Inflammatory macrophage treated with lipopolysaccharide for 1 hour (primary cell): Measurements from ENCODE around the gene MYO1H.

Source experiments
- DNase-seq, 2 donors: peaks; one replicate each; pipeline ENCODE4 v3.0.0-alpha.2; 2020 to 2022

Gene MYO1H

DNA sequence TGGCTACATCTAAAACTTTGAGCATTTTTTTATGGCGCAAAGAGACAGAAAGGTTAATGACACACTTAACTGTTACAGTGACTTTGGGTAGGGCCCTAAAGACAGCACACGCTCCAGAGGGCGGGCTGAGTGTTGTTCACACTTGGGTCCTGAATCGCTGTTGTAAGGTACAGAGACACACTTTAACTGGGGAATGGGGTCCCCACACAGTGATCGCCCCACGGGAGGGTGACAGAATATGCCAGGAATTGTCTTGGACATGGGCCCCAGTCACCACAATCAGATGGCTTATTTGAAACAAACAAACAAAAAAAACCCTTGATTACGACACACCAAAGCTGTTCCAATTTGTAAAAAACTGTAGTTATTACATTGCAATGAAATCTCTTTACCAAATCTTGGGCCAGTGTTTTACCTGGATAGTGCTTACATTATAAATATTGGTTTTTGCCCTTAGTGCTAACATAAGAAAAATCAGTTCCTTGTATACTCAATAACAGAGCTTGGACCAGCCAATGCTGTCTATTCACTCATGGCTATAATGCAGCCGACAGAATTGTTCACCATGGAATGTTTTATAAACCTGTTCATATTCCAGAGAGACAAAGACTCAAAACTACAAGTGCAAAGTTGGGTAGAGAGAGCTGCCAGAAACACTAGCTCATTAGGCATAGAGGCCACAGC is 101.1 kb downstream of the MYO1H start:
- no peak for DNase-seq

DNA sequence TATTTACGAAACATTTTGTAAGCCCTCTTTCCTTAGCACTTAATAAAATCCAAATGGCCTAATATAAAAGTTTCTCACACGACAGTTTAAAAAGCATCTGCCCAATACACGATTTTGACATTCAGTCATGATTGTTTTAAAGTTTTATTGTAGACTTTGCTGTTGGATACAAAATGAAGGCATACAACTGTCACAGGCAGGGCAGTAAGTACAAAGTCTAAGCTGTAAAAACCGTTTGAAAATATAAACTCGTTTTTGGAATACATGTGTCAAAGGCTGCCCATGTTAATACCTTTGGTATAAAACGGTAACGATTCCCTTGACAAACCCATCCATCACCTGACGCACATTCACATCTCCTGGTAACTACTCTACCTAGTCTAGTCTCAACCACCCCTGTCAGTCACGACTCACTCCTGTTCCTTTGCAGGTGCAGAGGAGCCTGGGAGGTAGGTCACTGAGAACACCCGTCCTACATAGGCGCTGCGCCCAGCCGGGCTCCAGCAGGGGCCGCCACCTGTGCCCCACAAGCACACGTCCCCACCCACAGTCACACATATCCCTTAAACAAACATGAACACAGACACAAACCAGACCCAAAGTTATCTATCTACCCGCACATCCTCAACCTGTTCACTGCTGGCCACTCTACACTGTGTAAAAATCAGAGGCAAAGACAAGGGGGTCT is 102.3 kb downstream of the MYO1H start:
- DNase-seq, result no peak

DNA sequence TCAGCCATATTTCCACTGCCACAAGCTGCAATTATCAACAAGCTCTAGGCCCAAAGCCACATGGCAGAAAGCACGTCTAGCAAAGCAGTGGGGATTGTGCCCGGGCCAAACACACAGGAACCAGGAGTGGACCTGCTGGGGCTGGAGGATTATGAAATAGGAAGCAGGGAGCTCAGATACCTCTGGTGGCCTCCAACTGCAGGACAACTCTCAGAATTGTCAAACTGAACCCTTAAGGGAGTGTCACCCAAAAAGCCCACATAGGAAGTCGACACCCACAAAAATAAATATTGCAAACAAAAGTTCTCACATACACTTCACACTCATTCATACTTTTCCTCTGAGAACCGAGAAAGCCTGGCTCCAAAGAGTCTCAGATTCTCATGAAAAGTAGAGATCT is 103.3 kb downstream of the MYO1H start:
- no peak for DNase-seq

DNA sequence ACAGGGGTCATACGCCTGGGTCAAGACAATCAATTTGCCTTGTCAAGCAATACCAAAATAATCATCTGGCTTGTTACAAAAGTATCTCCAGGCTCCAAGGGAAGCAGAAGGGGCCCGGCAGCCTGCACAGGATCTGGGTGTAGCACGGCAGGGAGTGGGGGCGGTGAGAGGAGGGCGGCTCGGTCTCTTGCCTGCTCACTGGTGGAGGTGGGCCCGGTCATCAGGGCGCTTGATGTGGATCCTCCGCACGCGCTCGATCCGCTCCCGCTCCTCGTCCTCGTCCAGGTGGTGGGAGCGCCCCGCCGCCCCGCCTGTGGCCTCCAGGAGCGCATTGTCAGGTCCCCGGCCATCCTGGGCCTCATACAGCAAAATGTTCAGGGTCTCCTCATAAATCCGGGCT is 103.7 kb downstream of the MYO1H start:
- DNase-seq, result no peak

DNA sequence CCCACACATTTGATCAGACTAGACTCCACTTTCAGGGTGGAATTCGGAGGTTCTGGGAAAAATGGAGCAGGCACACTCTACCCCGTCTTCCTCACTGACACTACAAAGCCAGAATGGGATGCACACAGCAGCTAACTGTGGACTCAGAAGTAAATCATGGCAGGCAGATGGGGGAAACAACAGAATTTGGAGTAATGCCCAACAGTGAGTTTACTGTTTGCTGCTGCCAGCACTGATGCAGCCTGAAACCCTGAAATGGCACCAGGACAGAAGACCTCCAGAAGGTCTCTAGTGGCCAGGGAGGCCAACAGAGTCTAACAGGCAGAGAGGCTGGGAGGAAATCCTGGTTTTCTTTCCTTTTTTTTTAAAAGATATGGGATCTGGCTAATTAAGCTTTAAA is 104.8 kb downstream of the MYO1H start:
- DNase-seq, result no peak

DNA sequence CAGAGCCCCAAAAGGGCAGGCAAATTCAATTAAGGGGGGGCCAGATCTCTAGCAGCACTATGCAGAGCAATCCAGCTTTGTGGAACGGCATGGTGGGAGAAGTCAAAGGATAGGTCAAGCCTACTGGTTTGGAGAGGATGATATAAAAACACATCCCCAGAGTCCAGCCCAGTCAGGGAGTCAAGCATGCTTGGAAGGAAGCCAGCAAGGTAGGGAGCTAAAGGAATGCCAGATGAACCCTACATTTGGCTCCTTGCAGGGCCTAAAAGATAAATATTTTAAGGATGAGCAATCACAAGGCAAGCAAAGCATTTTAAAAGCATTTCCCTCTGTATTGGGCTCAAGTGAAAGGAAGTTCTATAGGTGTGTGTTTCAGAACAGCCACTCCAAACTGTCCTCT is 108.0 kb downstream of the MYO1H start:
- DNase-seq, result no peak

DNA sequence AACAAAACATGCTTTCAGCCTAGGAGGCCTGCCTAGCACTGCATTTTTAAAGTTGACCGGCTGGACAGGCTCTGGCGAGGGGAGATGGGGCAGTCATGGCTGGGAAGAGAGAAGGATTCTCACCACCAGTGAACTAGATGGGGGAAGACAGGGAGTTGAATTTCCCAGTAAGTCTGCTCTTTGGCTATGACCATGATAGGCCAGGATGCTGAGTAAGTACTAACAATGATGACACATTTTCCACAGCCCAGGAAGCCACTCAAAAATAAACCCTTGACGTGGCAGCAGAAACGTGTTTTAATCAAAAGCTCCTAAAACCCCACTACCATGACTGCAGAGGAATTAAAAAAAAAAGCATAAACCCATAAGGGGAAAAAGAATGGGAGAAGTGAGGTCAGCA is 110.4 kb downstream of the MYO1H start:
- DNase-seq, result no peak

DNA sequence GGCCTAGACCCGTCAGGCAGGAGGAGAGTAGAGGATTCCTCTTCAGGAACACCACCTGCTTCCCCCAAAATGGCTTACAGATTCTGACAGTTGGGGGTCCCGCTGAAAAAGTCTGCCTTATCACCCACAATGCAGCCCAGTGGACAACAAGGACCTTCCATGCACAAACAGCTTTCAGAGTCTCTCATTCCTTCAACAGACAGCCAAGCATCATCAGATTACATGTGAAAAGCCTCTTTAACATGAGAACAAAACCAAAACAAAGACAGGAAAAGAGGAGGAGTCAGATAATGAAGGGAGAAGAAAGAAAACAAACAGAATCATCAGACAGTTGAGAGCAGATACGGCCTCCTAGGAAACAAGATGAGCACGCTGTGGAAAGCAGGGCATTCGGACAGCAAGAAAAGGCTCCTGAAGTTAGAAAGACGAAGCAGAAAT is 111.1 kb downstream of the MYO1H start:
- DNase-seq, result no peak

DNA sequence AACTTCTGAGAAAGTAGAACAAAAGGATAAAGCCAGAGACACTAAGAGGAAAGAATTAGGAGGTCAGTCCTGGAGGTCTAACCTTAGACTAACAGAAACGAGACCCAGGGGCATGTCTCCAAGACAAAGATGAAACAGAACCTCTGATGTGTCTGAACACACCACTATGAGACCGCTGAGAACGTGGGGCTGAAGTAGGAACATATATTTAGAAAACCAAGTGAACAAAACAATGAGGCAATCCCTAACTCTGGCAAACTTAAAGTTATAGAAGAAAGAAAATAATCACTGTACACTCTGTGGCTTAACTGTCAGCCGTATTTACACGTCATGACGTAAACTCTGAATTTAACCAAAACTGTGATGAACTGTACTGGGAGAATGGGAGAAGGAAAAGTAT is 111.5 kb downstream of the MYO1H start:
- DNase-seq, result no peak

DNA sequence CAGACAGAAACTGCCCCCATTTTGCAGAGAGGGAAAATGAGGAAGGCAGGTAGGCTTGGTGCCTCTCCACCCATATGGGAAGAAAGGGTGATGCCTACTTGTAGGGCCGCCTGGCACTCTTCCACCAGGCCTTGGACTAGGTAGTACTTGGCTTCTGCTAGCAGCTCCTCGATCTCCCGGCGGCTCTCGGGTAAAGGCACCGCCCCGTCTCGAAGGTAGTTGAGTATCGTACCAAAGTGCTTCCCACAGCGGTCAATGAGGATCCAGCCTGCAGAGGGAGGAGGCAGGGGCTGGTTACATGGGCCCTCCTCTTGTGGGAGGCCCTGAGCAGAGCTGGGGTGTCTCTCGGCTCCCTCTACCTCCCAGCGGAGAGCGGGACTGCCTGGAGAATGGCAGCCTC is 112.8 kb downstream of the MYO1H start:
- DNase-seq, result no peak

DNA sequence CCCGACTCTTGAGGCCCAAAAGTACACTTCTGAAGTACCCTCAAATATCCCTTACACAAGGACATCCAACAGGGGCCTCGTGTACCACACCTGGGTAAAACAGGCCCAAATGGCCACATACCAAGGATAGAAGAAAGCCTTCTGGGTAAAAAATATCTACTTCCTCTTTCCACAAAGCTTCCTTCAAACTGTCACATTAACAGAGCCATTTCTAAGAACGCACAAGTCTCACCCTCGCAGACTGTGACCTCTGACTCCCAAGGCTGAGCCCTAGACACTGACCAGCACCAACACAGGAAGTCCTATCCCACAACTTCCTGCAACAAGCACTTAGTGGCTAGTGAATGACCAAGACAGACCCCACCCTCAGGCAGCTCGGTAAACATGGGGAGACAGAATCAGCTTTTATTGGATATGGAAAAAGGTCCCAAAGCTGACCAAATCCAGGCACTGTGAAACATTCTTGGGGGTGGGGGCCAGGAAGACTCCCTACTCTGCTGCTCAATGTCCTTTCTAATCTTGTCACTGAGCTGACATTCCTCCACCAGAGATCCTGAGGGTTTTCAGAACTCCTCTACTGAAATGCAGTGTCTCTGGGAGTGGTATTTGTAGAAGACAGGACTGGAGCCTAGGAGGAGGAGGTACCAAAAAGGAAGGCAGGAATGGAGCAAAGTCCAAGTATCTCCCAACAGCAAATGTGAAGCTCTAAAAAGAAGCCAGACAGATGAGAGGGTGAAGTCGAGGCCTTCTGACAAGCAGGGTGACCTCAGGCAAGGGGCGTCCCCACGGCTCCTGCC is 113.5 kb downstream of the MYO1H start:
- peak; percentile 74 to 76 for DNase-seq

DNA sequence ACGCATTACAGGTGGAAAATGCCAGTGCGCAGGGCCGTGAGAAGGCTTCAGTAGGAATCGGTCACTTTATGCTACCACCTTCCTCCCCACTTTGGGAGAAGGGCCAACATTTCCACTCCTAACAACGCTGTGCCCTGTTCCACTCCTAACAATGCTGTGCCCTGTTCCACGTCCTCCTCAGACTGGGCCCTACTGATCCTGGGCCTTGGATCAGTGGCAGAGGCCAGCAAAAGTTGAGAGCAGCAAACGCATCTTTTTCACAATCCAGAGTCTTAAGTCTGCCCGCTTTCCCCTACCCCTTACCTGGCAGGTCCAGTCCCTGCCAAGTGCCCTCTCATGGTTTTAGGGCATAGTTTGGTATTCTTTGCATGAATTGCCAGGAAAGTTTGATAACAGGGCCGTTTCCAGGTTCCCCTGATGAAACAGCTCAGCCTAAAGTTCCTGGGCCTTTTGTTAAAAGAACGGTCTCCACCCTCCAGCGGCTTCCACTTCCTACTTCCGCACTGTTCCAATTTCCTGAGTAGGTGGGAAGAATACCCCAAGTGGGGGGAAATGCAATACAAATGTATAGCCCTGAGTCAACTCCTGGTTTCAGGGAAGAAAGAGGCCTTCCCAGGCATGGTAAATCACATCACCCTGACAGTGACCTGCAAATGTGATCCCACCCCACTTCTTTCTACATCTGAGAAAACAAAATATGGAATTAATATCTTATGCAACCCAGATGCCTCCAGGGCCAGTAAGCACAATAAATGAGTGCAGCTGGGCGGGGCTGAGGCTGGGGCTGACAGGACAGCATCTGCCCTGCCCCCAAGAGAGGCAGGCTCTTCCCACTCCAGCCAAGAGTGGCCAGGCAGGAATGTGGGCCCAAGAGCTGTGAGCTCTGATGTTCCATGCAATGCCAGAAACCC is 114.4 kb downstream of the MYO1H start:
- DNase-seq, result peak; percentile 8 to 24

DNA sequence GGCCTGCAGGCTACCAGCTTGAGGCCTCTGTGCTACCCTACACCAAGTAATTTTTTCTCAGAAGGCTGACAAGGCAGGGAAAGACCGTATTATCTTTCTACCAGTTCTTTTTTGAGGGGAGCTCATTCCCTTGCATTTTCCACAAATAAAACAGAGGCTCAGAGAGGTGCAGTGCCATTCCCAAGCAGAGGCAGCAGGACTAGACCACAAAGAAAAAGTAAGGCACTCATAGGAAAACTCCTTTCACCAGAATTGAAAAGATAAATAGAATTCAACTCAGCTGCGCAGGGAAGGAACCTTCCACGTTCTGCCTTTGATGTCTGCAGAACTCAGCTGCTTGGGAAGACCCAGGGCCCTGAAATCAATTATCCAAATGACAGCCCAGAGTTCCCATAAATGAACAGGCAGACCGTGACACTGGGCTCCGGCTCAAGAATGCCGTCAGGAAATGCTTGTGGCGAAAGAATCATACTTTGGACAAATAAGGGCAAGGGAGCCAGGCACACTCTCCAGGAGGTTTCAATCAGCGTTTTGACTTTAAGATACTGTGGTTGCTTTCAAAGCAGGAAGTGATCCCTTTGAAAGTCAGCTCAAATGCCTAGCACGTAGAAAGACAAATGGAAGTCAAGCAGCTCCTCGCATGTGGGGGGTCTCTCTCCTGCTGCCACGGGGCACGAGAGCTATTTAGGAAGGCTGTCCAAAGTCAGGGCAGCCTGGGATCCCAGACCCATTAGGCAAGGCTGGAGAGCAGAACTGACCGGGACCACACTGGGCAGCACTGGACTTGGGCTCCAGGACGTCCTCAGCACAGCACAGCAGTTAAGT is 115.4 kb downstream of the MYO1H start:
- peak in 1 of 2 donors; percentile 15 for DNase-seq

DNA sequence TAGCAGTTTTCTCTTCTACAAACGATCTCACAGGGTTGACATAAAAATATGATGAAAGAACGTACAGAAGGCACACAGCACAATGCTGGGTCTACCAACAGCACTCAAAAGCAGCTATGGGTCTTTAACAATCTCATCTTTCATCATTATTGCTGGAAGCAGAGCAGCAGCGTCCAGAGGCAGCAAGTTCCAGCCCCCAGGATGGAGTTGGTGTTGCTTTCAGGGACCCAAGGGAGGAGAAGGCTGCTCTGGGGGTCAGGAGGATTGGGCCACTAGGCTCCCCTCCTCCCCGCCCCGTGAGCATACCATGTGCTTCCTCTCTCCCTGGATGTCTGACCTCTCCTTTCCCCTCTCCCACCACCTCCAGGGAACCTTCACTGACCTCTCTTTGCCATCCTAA is 116.1 kb downstream of the MYO1H start:
- no peak for DNase-seq

DNA sequence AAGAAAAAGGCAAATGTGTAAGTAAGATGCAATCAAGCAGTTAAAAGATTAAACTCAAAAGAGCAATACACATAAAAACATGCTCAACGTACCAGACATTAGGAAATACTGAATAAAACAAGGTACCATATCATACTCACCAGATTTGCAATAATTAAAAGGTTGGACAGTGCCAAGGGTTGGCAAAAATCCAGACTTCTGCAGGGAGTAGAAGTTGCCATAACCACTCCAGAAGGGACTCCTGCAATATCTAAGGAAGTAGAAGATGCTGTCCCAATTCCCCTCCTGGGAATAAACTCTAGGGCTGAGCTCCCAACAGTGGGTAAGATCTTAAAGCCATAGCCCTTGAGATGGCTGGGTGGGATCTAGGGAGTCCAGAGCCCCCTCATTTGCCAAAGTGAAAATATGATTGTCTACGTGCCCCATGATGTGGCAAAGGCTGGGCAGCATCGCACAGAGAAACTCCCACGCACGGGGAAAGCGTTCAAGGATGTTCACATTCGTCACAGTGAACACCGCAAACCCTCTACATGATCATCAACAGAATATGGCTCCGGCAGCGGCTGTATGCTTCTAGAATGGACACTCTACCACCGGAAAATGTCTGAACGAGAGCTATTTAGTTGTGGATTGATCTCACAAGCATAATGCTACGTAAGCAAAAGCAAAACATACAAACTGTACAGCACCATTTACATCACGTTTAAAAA is 117.1 kb downstream of the MYO1H start:
- DNase-seq, result no peak

DNA sequence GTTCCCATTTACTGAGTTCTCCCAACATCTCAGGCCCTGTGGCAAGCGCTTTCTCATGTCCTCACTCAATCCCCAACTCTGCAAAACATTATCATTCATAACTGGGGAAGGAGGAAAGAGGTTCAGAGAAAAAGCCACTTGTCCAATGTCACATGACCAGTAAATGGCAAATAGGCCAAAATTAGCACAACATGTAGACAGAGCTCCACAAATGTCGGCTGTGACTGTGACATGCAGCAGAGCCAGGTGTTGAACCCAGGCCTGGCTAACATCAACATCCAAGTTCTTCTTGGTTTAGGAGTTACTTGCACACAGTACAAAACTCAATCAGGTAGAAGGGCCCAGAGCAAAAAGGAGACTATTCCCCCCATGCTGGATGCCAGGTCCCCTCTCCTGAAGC is 118.6 kb downstream of the MYO1H start:
- DNase-seq, result no peak

DNA sequence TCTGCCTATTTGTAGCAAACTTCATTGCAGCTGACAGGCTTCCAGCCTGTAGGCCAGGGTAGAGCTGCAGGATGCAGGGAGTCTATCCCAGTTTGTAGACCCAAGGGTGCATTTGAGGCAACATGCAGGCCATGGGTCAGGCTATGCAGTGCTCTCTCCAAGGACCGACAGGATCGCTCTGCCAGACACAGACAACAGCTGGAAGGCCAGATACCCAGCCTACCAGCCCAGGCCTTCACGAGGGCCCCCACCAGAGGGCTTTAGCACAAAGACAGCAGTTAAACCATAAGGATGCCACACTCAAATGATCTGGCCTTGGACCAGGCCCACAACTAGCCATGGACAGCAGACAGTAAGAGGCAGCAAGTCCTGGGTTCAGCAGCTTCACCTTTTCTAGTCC is 119.1 kb downstream of the MYO1H start:
- DNase-seq, result no peak

DNA sequence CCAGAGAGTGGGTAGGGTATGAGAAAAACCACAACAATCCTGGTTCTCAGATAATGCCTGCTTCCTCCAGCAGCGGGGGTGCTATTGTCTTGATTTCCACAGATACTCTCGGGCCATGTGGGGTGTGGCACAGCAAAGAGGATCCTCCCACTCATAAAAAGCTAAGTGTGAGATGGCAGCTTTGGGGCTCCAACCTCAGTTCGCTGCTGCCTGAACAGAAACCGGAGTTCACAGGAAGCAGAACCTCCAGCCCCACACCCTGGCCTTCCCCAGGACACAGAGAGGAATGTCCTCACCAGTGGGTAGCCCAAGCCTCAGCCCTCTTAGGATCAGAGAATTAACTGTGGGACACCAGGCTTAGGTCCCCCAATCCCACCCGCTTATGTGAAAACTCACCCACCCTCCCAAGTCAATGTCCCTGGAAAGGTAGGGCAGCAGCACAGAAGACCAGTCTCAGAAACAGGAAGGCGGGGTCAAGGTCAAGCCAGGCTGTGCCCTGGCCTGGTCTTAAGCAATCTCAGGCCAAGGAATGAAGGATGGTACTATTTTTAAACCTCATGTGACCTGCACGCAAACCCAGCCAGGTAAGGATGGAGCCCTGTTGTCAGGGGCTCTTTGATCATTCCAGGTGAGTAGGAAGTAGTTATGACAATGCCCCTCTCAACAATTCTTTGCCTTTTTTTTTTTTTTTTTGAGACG is 120.4 kb downstream of the MYO1H start:
- peak; percentile 81 to 87 for DNase-seq

DNA sequence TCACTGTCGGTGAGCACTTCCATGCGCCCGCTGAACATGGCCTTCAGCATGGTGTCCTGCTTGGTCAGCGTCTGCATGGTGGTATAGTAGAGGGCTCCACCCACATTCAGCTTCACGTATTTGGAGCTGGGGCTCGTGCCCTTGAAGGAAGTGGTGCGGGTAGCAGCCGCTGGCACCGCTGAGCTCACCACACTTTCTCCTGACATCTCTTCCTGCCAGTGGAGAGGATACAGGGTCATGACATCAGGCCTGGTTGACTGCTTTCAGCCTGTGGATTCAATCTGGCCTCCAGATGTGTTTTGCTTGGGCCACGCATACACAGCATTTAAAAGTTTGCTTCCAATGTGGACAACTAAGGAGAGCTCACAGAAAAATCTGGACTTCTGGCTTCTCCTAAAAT is 121.8 kb downstream of the MYO1H start:
- DNase-seq, result no peak

DNA sequence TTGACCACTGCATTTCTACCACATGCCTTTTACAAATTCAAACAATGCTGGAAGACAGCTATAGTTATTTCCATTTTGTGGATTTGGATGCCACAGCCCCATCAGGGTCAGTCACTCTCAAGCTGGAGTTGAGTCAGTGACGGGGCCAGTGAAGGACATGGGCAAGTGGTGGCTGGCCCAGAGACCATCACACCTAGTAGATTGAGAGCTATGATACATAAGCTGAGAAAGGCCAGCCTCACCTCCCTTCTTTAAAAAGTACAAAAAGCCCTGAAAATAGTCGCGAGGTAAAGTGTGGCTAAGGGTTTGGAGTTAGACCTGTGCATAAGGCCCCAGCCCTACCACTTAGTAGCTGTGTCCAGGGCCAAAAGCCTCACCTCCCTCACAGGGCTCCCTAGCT is 125.3 kb downstream of the MYO1H start:
- DNase-seq, result no peak
